B cell (primary cell): ENCODE measurements around the gene RNASE12. TPM values are rescaled to one million over a fixed set of nuclear protein-coding genes. Genes with fewer than 3 reads are reported as not detected.

Experiments
- ATAC-seq: fragments of 200-7000 bp; cut with Tn5 transposase; one replicate; pipeline ENCODE4 v1.10.0; 2021; ENCODE audit warnings: low read depth, mild to moderate bottlenecking, moderate number of reproducible peaks, moderate library complexity
- CTCF ChIA-PET: fragments of 350-600 bp; sonication (Branson Sonifier 250); formaldehyde crosslinking; loops from one replicate; lab custom pipeline; 2021; ENCODE audit warnings: antibody characterized with exemption, inconsistent platforms; lab: Charles Lee
- POLR2A ChIA-PET: fragments of 350-600 bp; sonication (Branson Sonifier 250); formaldehyde crosslinking; loops from one replicate; lab custom pipeline; 2021; ENCODE audit warnings: antibody characterized with exemption; lab: Charles Lee
- DNase-seq: peaks from one replicate; pipeline ENCODE4 v3.0.0; 2013
- H2AFZ ChIP-seq: 2 replicates; pipeline ENCODE4 v1.6.1; 2012; ENCODE audit warnings: mild to moderate bottlenecking, low read depth, low read length; ENCODE audit not compliant: insufficient read depth, poor library complexity, severe bottlenecking
- H3K27ac ChIP-seq, 2 donors: 1 replicate in 1 of 2; 2 replicates in 1 of 2; pipeline ENCODE4 v1.5.1; 2012 to 2013; ENCODE audit warnings: low read length in 2 of 2, mild to moderate bottlenecking in 2 of 2, moderate library complexity in 1 of 2
- H3K27me3 ChIP-seq, 4 experiments: fragments of 200-600 bp in 1 of 4; sonication (generic) in 1 of 4; replicated peaks in 1 of 4; 1 replicate in 2 of 4; 2 replicates in 2 of 4; pipeline versions ENCODE4 v1.6.1 to v1.7.0; 2013 to 2016; ENCODE audit warnings: low read length in 3 of 4, mild to moderate bottlenecking in 2 of 4, mixed read lengths in 1 of 4, moderate library complexity in 1 of 4; ENCODE audit not compliant: insufficient read depth in 4 of 4, control insufficient read depth in 3 of 4; ENCODE audit errors: control extremely low read depth in 1 of 4
- H3K36me3 ChIP-seq, 2 experiments: replicated peaks in 1 of 2; 1 replicate in 1 of 2; 2 replicates in 1 of 2; pipeline versions ENCODE4 v1.6.1 to v1.7.1; 2013; ENCODE audit warnings: low read length in 1 of 2; ENCODE audit not compliant: insufficient read depth in 2 of 2, control insufficient read depth in 1 of 2; ENCODE audit errors: control extremely low read depth in 1 of 2, extremely low read depth in 1 of 2
- H3K4me1 ChIP-seq, 2 donors: fragments of 200-600 bp in 1 of 2; sonication (generic) in 1 of 2; 1 replicate in 1 of 2; 2 replicates in 1 of 2; pipeline versions ENCODE4 v1.5.1 to v1.6.1; 2013 to 2017; ENCODE audit warnings: low read length in 2 of 2; ENCODE audit not compliant: control insufficient read depth in 2 of 2, insufficient read depth in 2 of 2
- H3K4me2 ChIP-seq: replicated peaks from 2 replicates; pipeline ENCODE3; 2012; ENCODE audit warnings: mild to moderate bottlenecking, low read depth, low read length; ENCODE audit not compliant: poor library complexity, severe bottlenecking
- H3K4me3 ChIP-seq, 5 experiments: fragments of 200-600 bp in 1 of 5; sonication (generic) in 1 of 5; 1 replicate in 3 of 5; 2 replicates in 2 of 5; pipeline versions ENCODE4 v1.5.1 to v1.7.0; 2011 to 2016; ENCODE audit warnings: low read length in 4 of 5, mild to moderate bottlenecking in 4 of 5, low read depth in 2 of 5, control low read depth in 1 of 5, moderate library complexity in 1 of 5; ENCODE audit not compliant: insufficient read depth in 1 of 5; ENCODE audit errors: control extremely low read depth in 1 of 5, extremely low read depth in 1 of 5
- H3K79me2 ChIP-seq: fragments of 200-600 bp; sonication (generic); one replicate; pipeline ENCODE4 v1.6.0; 2016; ENCODE audit warnings: low read length; ENCODE audit not compliant: control insufficient read depth, insufficient read depth
- H3K9ac ChIP-seq: fragments of 200-600 bp; sonication (generic); 2 replicates; pipeline ENCODE4 v1.6.1; 2017; ENCODE audit warnings: mild to moderate bottlenecking, low read length, moderate library complexity
- H3K9me3 ChIP-seq, 3 donors: one replicate each; pipeline versions ENCODE4 v1.6.1 to v1.7.1; 2013; ENCODE audit warnings: low read length in 2 of 3; ENCODE audit not compliant: control insufficient read depth in 2 of 3, insufficient read depth in 1 of 3; ENCODE audit errors: control extremely low read depth in 1 of 3
- H4K20me1 ChIP-seq: 2 replicates; pipeline ENCODE4 v1.6.0; 2012; ENCODE audit warnings: mild to moderate bottlenecking, low read length; ENCODE audit not compliant: insufficient read depth, control insufficient read depth, poor library complexity, severe bottlenecking
- H3K27ac Mint-ChIP-seq: one replicate; pipeline ENCODE4 v1.8.0; 2021; ENCODE audit warnings: mixed read lengths
- H3K27me3 Mint-ChIP-seq: one replicate; pipeline ENCODE4 v1.8.0; 2021; ENCODE audit warnings: mixed read lengths
- H3K4me1 Mint-ChIP-seq: one replicate; pipeline ENCODE4 v1.8.0; 2021; ENCODE audit warnings: mixed read lengths
- H3K4me3 Mint-ChIP-seq: one replicate; pipeline ENCODE4 v1.8.0; 2021; ENCODE audit warnings: mixed read lengths
- H3K9me3 Mint-ChIP-seq: one replicate; pipeline ENCODE4 v1.8.0; 2022; ENCODE audit warnings: mixed read lengths; ENCODE audit not compliant: insufficient read depth
- EZH2 ChIP-seq: IDR thresholded peaks from 2 replicates; pipeline ENCODE4 v1.6.1; 2012; ENCODE audit warnings: borderline replicate concordance, low read depth, mild to moderate bottlenecking, moderate library complexity, low read length; ENCODE audit not compliant: insufficient read depth, poor library complexity, severe bottlenecking
- WGBS: methylation state at CpG from one replicate; pipeline ENCODE4 v1.1.5; 2013; ENCODE audit warnings: missing lambda C conversion rate; ENCODE audit not compliant: insufficient coverage; 5-methylcytosine and 5-hydroxymethylcytosine counted together
- intact Hi-C: fragments of 100-400 bp; cut with micrococcal nuclease; formaldehyde crosslinking; loops from one replicate; pipeline ENCODE4 v1.10.0; 2022
- polyA plus RNA-seq: library from polyadenylated mRNA; depleted of rRNA; stranded (reverse); fragments of >200 nt; gene quantifications from 2 replicates; pipeline ENCODE4 v1.2.3, GENCODE V29; 2012
- total RNA-seq, 2 donors: library from RNA; stranded (reverse); fragments of 120-200 nt in 1 of 2; gene quantifications; 1 replicate in 1 of 2; 2 replicates in 1 of 2; pipeline versions ENCODE4 v1.2.3 to v1.2.4, GENCODE V29; 2013 to 2022
- TF ChIP-seq, protein P1 (sequence below): fragments of 200-600 bp; IDR thresholded peaks from one replicate; pipeline ENCODE4 v1.8.0; 2022; ENCODE audit warnings: antibody characterized with exemption, mild to moderate bottlenecking

The RNASE12 gene
- total and polyA plus RNA-seq, 2 donors (not counting 1 experiment from before 2014, with no cell fraction given) = not detected

DNA sequence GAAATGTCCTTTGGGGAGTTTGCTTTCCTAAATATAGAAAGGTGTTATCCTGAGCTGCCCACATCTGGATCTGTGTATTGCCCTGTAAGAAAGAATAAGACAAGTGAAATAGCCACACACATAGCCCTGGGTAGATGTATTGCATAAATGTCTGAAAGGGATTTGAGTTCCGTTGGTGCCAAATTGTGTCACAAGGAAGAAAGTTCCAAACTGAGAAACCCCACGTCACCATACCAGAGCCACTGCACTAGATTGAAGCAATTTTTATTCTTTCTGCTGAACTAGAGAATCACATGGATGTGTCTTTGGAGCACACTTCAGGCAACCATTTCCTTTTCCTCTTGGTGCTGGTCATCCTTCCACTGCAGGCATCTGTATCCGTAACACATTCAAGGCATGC is 35.3 kb downstream of the RNASE12 start:
- no peak overlapping the region for H3K27ac ChIP-seq
- ChIA-PET POLR2A (no interaction called here), CTCF (no interaction called here)
- Mint-ChIP-seq H3K9me3 (no peaks in the 10 kb centered on the region), H3K27me3 (peaks cover 11% of the 10 kb centered on the region), H3K4me3 (no peak overlapping the region), H3K4me1 (no peaks in the 10 kb centered on the region), H3K27ac (no peak overlapping the region)
- no peak for DNase-seq
- H4K20me1 ChIP-seq = no peaks in the 10 kb centered on the region
- no peaks in the 10 kb centered on the region for H3K9me3 ChIP-seq
- H3K9ac ChIP-seq = no peak overlapping the region
- no peak overlapping the region for H2AFZ ChIP-seq
- no peaks in the 10 kb centered on the region for H3K79me2 ChIP-seq
- intact Hi-C loops = no loop called here
- H3K27me3 ChIP-seq = no peaks in the 10 kb centered on the region
- H3K4me3 ChIP-seq = no peak overlapping the region
- no peaks in the 10 kb centered on the region for H3K4me1 ChIP-seq
- no peak for ATAC-seq
- H3K36me3 ChIP-seq = no peaks in the 10 kb centered on the region
- no peak overlapping the region for H3K4me2 ChIP-seq
- WGBS = 100% methylated on average over 2 of the region's 3 CpGs
- TF ChIP-seq, protein P1, sequence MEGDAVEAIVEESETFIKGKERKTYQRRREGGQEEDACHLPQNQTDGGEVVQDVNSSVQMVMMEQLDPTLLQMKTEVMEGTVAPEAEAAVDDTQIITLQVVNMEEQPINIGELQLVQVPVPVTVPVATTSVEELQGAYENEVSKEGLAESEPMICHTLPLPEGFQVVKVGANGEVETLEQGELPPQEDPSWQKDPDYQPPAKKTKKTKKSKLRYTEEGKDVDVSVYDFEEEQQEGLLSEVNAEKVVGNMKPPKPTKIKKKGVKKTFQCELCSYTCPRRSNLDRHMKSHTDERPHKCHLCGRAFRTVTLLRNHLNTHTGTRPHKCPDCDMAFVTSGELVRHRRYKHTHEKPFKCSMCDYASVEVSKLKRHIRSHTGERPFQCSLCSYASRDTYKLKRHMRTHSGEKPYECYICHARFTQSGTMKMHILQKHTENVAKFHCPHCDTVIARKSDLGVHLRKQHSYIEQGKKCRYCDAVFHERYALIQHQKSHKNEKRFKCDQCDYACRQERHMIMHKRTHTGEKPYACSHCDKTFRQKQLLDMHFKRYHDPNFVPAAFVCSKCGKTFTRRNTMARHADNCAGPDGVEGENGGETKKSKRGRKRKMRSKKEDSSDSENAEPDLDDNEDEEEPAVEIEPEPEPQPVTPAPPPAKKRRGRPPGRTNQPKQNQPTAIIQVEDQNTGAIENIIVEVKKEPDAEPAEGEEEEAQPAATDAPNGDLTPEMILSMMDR = no peak
- no peak for TF ChIP-seq EZH2

DNA sequence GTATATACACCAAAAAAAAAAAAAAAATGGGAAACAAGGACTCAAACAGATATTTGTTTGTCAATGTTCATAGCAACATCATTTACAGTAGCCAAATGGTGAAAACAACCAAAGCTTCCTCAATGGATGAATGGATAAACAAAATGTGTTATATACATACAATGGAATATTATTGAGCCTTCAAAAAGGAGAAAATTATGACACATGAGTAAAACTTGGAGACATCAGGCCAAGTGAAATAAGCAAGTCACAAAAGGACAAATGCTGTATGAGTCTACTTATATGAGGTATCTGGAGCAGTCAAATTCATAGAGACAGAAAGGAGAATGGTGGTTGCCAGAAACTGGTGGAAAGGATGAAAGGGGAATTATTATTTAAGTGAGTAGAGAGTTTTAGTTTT is 38.2 kb downstream of the RNASE12 start:
- Histone ChIP-seq H3K79me2 (no peaks in the 10 kb centered on the region), H3K9me3 (no peaks in the 10 kb centered on the region), H4K20me1 (no peaks in the 10 kb centered on the region), H3K4me3 (no peak overlapping the region), H3K9ac (no peak overlapping the region), H2AFZ (no peak overlapping the region), H3K4me1 (no peaks in the 10 kb centered on the region), H3K36me3 (no peaks in the 10 kb centered on the region), H3K27me3 (no peaks in the 10 kb centered on the region), H3K27ac (no peak overlapping the region), H3K4me2 (no peak overlapping the region)
- Mint-ChIP-seq H3K4me1 (no peaks in the 10 kb centered on the region), H3K27ac (no peak overlapping the region), H3K9me3 (no peaks in the 10 kb centered on the region), H3K27me3 (peaks cover 12% of the 10 kb centered on the region), H3K4me3 (no peak overlapping the region)
- ChIA-PET POLR2A (no interaction called here), CTCF (no interaction called here)
- intact Hi-C loops = no loop called here
- TF ChIP-seq, protein P1 = no peak
- TF ChIP-seq EZH2 = no peak
- ATAC-seq (no peak), DNase-seq (no peak)
